GM12878 (cell line): ENCODE results near the gene TIE1. TPM values are rescaled to one million over a fixed set of nuclear protein-coding genes. Genes with fewer than 3 reads are reported as not detected.

Experiments
- ATAC-seq: fragments of 200-7000 bp; cut with Tn5 transposase; 3 replicates; pipeline ENCODE4 v1.9.1; 2020; ENCODE audit warnings: mild to moderate bottlenecking, moderate library complexity
- BruUV-seq: library from RNA; stranded (reverse); fragments of 400-500 nt; replicated peaks from 2 replicates; lab custom pipeline; 2021; lab: Mats Ljungman, UMichigan
- CTCF ChIA-PET: fragments of 300-600 bp; sonication (Branson Sonifier 250); formaldehyde crosslinking; extraction: SDS; loops from one replicate; lab custom pipeline; 2021; ENCODE audit warnings: inconsistent platforms; lab: Yijun Ruan, JAX
- POLR2A ChIA-PET: fragments of 350-600 bp; formaldehyde crosslinking; extraction: SDS; loops from one replicate; lab custom pipeline; 2021; ENCODE audit warnings: inconsistent platforms; lab: Charles Lee
- RAD21 ChIA-PET: fragments of 300-600 bp; sonication (Branson Sonifier 250); formaldehyde crosslinking; loops from one replicate; lab custom pipeline; 2023; ENCODE audit warnings: antibody characterized with exemption; ENCODE audit not compliant: unreplicated experiment; lab: Charles Lee
- SMC1A ChIA-PET: fragments of 300-600 bp; sonication (Branson Sonifier 250); formaldehyde crosslinking; loops from one replicate; lab custom pipeline; 2023; ENCODE audit not compliant: unreplicated experiment, uncharacterized antibody; lab: Charles Lee
- DNase-seq: peaks from one replicate; pipeline ENCODE4 v3.0.0-alpha.2; 2011; ENCODE audit warnings: low read depth, low spot score
- FAIRE-seq: peaks from 3 replicates; lab custom pipeline; 2011; peaks lifted over from hg19 to GRCh38; lab: Jason Lieb, UNC
- H2AFZ ChIP-seq: 2 replicates; pipeline ENCODE4 v1.6.0; 2011; ENCODE audit warnings: low read depth, low read length, control low read depth; ENCODE audit not compliant: control insufficient read depth
- H3K27ac ChIP-seq: 2 replicates; pipeline ENCODE4 v1.5.1; 2011; ENCODE audit warnings: control low read depth; ENCODE audit not compliant: control insufficient read depth, insufficient read depth
- H3K27me3 ChIP-seq, 2 experiments: replicated peaks in 1 of 2; 2 replicates each; pipeline versions ENCODE4 v1.6.0 to v1.6.1; 2011; ENCODE audit warnings: low read length in 1 of 2; ENCODE audit not compliant: control insufficient read depth in 2 of 2, insufficient read depth in 2 of 2
- H3K36me3 ChIP-seq, 2 experiments: 2 replicates each; pipeline ENCODE4 v1.5.1; 2011; ENCODE audit warnings: low read length in 1 of 2; ENCODE audit not compliant: control insufficient read depth in 2 of 2, insufficient read depth in 2 of 2
- H3K4me1 ChIP-seq: 2 replicates; pipeline ENCODE4 v1.6.1; 2011; ENCODE audit warnings: mild to moderate bottlenecking, low read length, moderate library complexity, mixed read lengths; ENCODE audit not compliant: control insufficient read depth, insufficient read depth
- H3K4me2 ChIP-seq: 2 replicates; pipeline ENCODE4 v1.6.0; 2011; ENCODE audit warnings: control low read depth; ENCODE audit not compliant: control insufficient read depth, insufficient read depth
- H3K4me3 ChIP-seq: fragments of 200-600 bp; sonication (generic); 2 replicates; pipeline ENCODE4 v1.5.1; 2016
- H3K79me2 ChIP-seq: 2 replicates; pipeline ENCODE4 v1.6.0; 2011; ENCODE audit warnings: low read length; ENCODE audit not compliant: control insufficient read depth, insufficient read depth
- H3K9ac ChIP-seq: 2 replicates; pipeline ENCODE4 v1.8.0; 2011; ENCODE audit warnings: low read length, control low read depth, mixed read lengths; ENCODE audit not compliant: control insufficient read depth, insufficient read depth
- H3K9me3 ChIP-seq: replicated peaks from 3 replicates; pipeline ENCODE4 v1.5.1; 2011; ENCODE audit warnings: mild to moderate bottlenecking, low read length; ENCODE audit not compliant: control insufficient read depth, insufficient read depth
- H4K20me1 ChIP-seq: 2 replicates; pipeline ENCODE4 v1.6.0; 2011; ENCODE audit not compliant: control insufficient read depth, insufficient read depth
- BRCA1 ChIP-seq: IDR thresholded peaks from 2 replicates; pipeline ENCODE4 v1.6.1; 2011; ENCODE audit warnings: low read depth, low read length, improper control_type of control experiment
- CUX1 ChIP-seq: IDR thresholded peaks from 2 replicates; pipeline ENCODE4 v1.6.1; 2012; ENCODE audit warnings: improper control_type of control experiment, low read depth, low read length; ENCODE audit not compliant: insufficient replicate concordance
- IRF4 ChIP-seq: IDR thresholded peaks from 2 replicates; pipeline ENCODE4 v1.6.1; 2011; ENCODE audit warnings: low read depth, low read length
- MTA3 ChIP-seq: IDR thresholded peaks from 2 replicates; pipeline ENCODE4 v1.6.1; 2012; ENCODE audit warnings: low read length, inconsistent platforms, borderline replicate concordance
- PAX5 ChIP-seq: IDR thresholded peaks from 2 replicates; pipeline ENCODE4 v1.6.1; 2011; ENCODE audit warnings: low read depth, low read length, borderline replicate concordance
- PKNOX1 ChIP-seq: fragments of 450-650 bp; IDR thresholded peaks from 2 replicates; pipeline ENCODE4 v1.6.1; 2016; ENCODE audit warnings: mild to moderate bottlenecking
- SIX5 ChIP-seq: IDR thresholded peaks from 2 replicates; pipeline ENCODE4 v1.6.1; 2011; ENCODE audit warnings: mild to moderate bottlenecking, low read depth, low read length, moderate library complexity; ENCODE audit not compliant: severe bottlenecking
- SMARCA5 ChIP-seq: fragments of 450-650 bp; IDR thresholded peaks from 2 replicates; pipeline ENCODE4 v1.6.1; 2017; ENCODE audit warnings: mild to moderate bottlenecking
- TARDBP ChIP-seq: IDR thresholded peaks from 2 replicates; pipeline ENCODE4 v1.6.1; 2016; ENCODE audit warnings: borderline replicate concordance
- USF1 ChIP-seq: IDR thresholded peaks from 2 replicates; pipeline ENCODE4 v1.6.1; 2011; ENCODE audit warnings: borderline replicate concordance, low read depth, mild to moderate bottlenecking, moderate library complexity, mixed read lengths, low read length; ENCODE audit not compliant: insufficient read depth; ENCODE audit errors: extremely low read length
- ZBED1 ChIP-seq: IDR thresholded peaks from 2 replicates; pipeline ENCODE4 v1.6.1; 2016; ENCODE audit warnings: borderline replicate concordance
- WGBS: methylation state at CpG from one replicate; pipeline ENCODE4 v1.1.6; 2016; ENCODE audit warnings: low lambda C conversion rate; ENCODE audit not compliant: insufficient replicate concordance, insufficient coverage; ENCODE audit errors: missing lambda C conversion rate; 5-methylcytosine and 5-hydroxymethylcytosine counted together
- in situ Hi-C: fragments of 300-500 bp; cut with MboI; formaldehyde crosslinking; loops from 9 replicates; pipeline ENCODE4 v1.14.3; 2018; ENCODE audit warnings: mixed read lengths
- intact Hi-C: fragments of 100-400 bp; cut with micrococcal nuclease; formaldehyde crosslinking; loops from one replicate; pipeline ENCODE4 v1.14.2; 2022; ENCODE audit not compliant: unreplicated experiment
- polyA plus RNA-seq, 11 experiments: library from polyadenylated mRNA; depleted of rRNA in 4 of 11; unstranded in 6 of 11; stranded (reverse) in 5 of 11; fragments of >200 nt; fragmentation: Nextera tagmentation in 4 of 11; fragmentation: Illumina TruSeq in 1 of 11; extraction: Ambion mirVana in 4 of 11; extraction: Trizol in 1 of 11; gene quantifications; 1 replicate in 1 of 11; 2 replicates in 10 of 11; pipeline versions ENCODE4 v1.2.1 to v1.2.3, GENCODE V29; 2011 to 2016; ENCODE audit warnings: inconsistent platforms in 2 of 11, missing spikeins in 2 of 11, low read depth in 1 of 11
- total RNA-seq, 4 experiments: library from RNA; depleted of rRNA in 3 of 4; stranded (reverse); fragments of >200 nt in 3 of 4; fragmentation: Illumina TruSeq in 1 of 4; extraction: Trizol in 1 of 4; gene quantifications; 2 replicates each; pipeline versions ENCODE4 v1.2.1 to v1.2.3, GENCODE V29; 2013 to 2021

Gene TIE1
- total and polyA plus RNA-seq, 10 of the 15 experiments (the other 5 are each of a cell fraction or from before 2014, with no cell fraction given), result 0.26 to 3.9 (median 1.3) TPM

GRCh38 chr1:43258370-43258769, 42.4 kb upstream of the TIE1 start (continued):
- no peak for TF ChIP-seq CUX1
- no peak for TF ChIP-seq BRCA1
- TF ChIP-seq MTA3, result no peak
- TF ChIP-seq ZBED1, result no peak
- TF ChIP-seq SMARCA5, result no peak
- no peak for TF ChIP-seq SIX5

- 41% methylated on average over 4 of the region's 4 CpGs for WGBS
- CTCF ChIA-PET, result no interaction called here
- in situ Hi-C loops, result no loop called here
- H3K4me1 ChIP-seq, result no peaks in the 10 kb centered on the region
- no peak overlapping the region for H3K4me2 ChIP-seq
- DNase-seq, result no peak
- no peak for FAIRE-seq
- H3K4me3 ChIP-seq, result no peak overlapping the region
- no peak overlapping the region for H3K27ac ChIP-seq
- no peak overlapping the region for H2AFZ ChIP-seq
- no peaks in the 10 kb centered on the region for H3K9me3 ChIP-seq
- H3K9ac ChIP-seq, result no peak overlapping the region
- no peaks in the 10 kb centered on the region for H3K27me3 ChIP-seq
- intact Hi-C loops, result no loop called here
- ATAC-seq, result no peak
- H3K79me2 ChIP-seq, result no peaks in the 10 kb centered on the region
- H3K36me3 ChIP-seq, result no peaks in the 10 kb centered on the region
- TF ChIP-seq USF1, result no peak
- no peak for TF ChIP-seq PAX5
- TF ChIP-seq PKNOX1, result no peak
- TF ChIP-seq TARDBP, result no peak
- TF ChIP-seq IRF4, result no peak
- TF ChIP-seq, all 136 proteins: peak for 0
- H4K20me1 ChIP-seq, result no peaks in the 10 kb centered on the region
- ChIA-PET POLR2A (no interaction called here), SMC1A (no interaction called here), RAD21 (no interaction called here)
- BruUV-seq, result no TSS peak
Observed at GRCh38 chr1:43265431-43265830, 35.4 kb upstream of the TIE1 start.
